Stomach smooth muscle (tissue), 2 donors: Measurements from ENCODE around the gene FOXL2.

ENCODE experiments used
- H3K27ac ChIP-seq: one replicate; pipeline ENCODE4 v1.7.0; 2013; ENCODE audit warnings: mild to moderate bottlenecking, low read length, inconsistent platforms
- H3K27me3 ChIP-seq, 2 donors: one replicate each; pipeline ENCODE4 v1.7.0; 2013; ENCODE audit warnings: low read length in 2 of 2; ENCODE audit not compliant: insufficient read depth in 2 of 2, control insufficient read depth in 1 of 2
- H3K36me3 ChIP-seq, 2 donors: one replicate each; pipeline ENCODE4 v1.7.0; 2013; ENCODE audit warnings: low read length in 2 of 2; ENCODE audit not compliant: control insufficient read depth in 2 of 2, insufficient read depth in 2 of 2
- H3K4me1 ChIP-seq: one replicate; pipeline ENCODE4 v1.7.0; 2013; ENCODE audit warnings: low read length; ENCODE audit not compliant: control insufficient read depth, insufficient read depth
- H3K4me3 ChIP-seq, 2 donors: one replicate each; pipeline ENCODE4 v1.7.0; 2013; ENCODE audit warnings: low read length in 2 of 2
- H3K9ac ChIP-seq, 2 donors: one replicate each; pipeline ENCODE4 v1.7.0; 2013; ENCODE audit warnings: low read length in 2 of 2, mild to moderate bottlenecking in 1 of 2
- H3K9me3 ChIP-seq, 2 donors: one replicate each; pipeline ENCODE4 v1.7.0; 2013; ENCODE audit warnings: low read length in 2 of 2; ENCODE audit not compliant: control insufficient read depth in 2 of 2
- donor health status: healthy.
- donor health status: Pancreatic carcinoma.

The FOXL2 gene

GRCh38 chr3:138938877-138939560, 7.9 kb downstream of the FOXL2 start:
- Histone ChIP-seq H3K9me3 (no peaks in the 10 kb centered on the region), H3K4me3 (no peak overlapping the region), H3K4me1 (peaks cover 37% of the 10 kb centered on the region), H3K27ac (no peak overlapping the region), H3K36me3 (no peaks in the 10 kb centered on the region), H3K9ac (no peak overlapping the region), H3K27me3 (peaks cover 80 to 83% of the 10 kb centered on the region in 2 donors)

GRCh38 chr3:138938056-138938876, 8.7 kb downstream of the FOXL2 start:
- Histone ChIP-seq H3K27me3 (peaks cover 72 to 76% of the 10 kb centered on the region in 2 donors), H3K9ac (no peak overlapping the region), H3K27ac (no peak overlapping the region), H3K4me1 (peaks cover 37% of the 10 kb centered on the region), H3K4me3 (peak overlapping the region in 1 of 2 donors; percentile 29), H3K9me3 (no peaks in the 10 kb centered on the region), H3K36me3 (no peaks in the 10 kb centered on the region)

- no peaks in the 10 kb centered on the region for H3K36me3 ChIP-seq
- H3K9ac ChIP-seq: no peak overlapping the region
- H3K27ac ChIP-seq: no peak overlapping the region
- H3K27me3 ChIP-seq: peaks cover 66 to 70% of the 10 kb centered on the region in 2 donors
- peaks cover 37% of the 10 kb centered on the region for H3K4me1 ChIP-seq
- H3K4me3 ChIP-seq: peak overlapping the region in 1 of 2 donors; percentile 29
- H3K9me3 ChIP-seq: no peaks in the 10 kb centered on the region
These were observed 9.3 kb downstream of the FOXL2 start for GRCh38 chr3:138937690-138938055.

- Histone ChIP-seq H3K9me3 (no peaks in the 10 kb centered on the region), H3K27me3 (peaks cover 60 to 63% of the 10 kb centered on the region in 2 donors), H3K4me3 (peak overlapping the region; percentile 58 to 68), H3K36me3 (no peaks in the 10 kb centered on the region), H3K4me1 (peaks cover 37% of the 10 kb centered on the region), H3K9ac (no peak overlapping the region), H3K27ac (no peak overlapping the region)
These were observed 9.9 kb downstream of the FOXL2 start for GRCh38 chr3:138936741-138937689.

GRCh38 chr3:138935863-138936740, 10.8 kb downstream of the FOXL2 start:
- Histone ChIP-seq H3K27ac (no peak overlapping the region), H3K9me3 (no peaks in the 10 kb centered on the region), H3K4me1 (peaks cover 37% of the 10 kb centered on the region), H3K36me3 (no peaks in the 10 kb centered on the region), H3K27me3 (peaks cover 51 to 54% of the 10 kb centered on the region in 2 donors), H3K9ac (no peak overlapping the region), H3K4me3 (peak overlapping the region; percentile 58 to 68)

- H3K9me3 ChIP-seq: no peaks in the 10 kb centered on the region
- peak overlapping the region in 1 of 2 donors; percentile 68 for H3K4me3 ChIP-seq
- H3K27ac ChIP-seq: no peak overlapping the region
- no peak overlapping the region for H3K9ac ChIP-seq
- peaks cover 37% of the 10 kb centered on the region for H3K4me1 ChIP-seq
- H3K36me3 ChIP-seq: no peaks in the 10 kb centered on the region
- H3K27me3 ChIP-seq: peaks cover 44 to 48% of the 10 kb centered on the region in 2 donors
These were observed 11.5 kb downstream of the FOXL2 start for GRCh38 chr3:138935505-138935862.

GRCh38 chr3:138933981-138934691, 12.8 kb downstream of the FOXL2 start:
- H3K4me3 ChIP-seq: no peak overlapping the region

GRCh38 chr3:138933068-138933668, 13.8 kb downstream of the FOXL2 start:
- no peak overlapping the region for H3K9ac ChIP-seq
- H3K27me3 ChIP-seq: peaks cover 25 to 26% of the 10 kb centered on the region in 2 donors
- no peak overlapping the region for H3K4me3 ChIP-seq
- H3K9me3 ChIP-seq: no peaks in the 10 kb centered on the region
- peaks cover 22% of the 10 kb centered on the region for H3K4me1 ChIP-seq
- no peaks in the 10 kb centered on the region for H3K36me3 ChIP-seq
- no peak overlapping the region for H3K27ac ChIP-seq

More at GRCh38 chr3:138933981-138934691, 12.8 kb downstream of the FOXL2 start:
- Histone ChIP-seq H3K27ac (no peak overlapping the region), H3K4me1 (peaks cover 30% of the 10 kb centered on the region), H3K9ac (no peak overlapping the region), H3K36me3 (no peaks in the 10 kb centered on the region), H3K9me3 (no peaks in the 10 kb centered on the region), H3K27me3 (peaks cover 35 to 36% of the 10 kb centered on the region in 2 donors)

GRCh38 chr3:138928727-138929372, 18.1 kb downstream of the FOXL2 start:
- no peaks in the 10 kb centered on the region for H3K9me3 ChIP-seq
- no peak overlapping the region for H3K27ac ChIP-seq
- no peak overlapping the region for H3K4me3 ChIP-seq
- peaks cover 0 to 3% of the 10 kb centered on the region in 2 donors for H3K27me3 ChIP-seq
- H3K4me1 ChIP-seq: no peaks in the 10 kb centered on the region
- H3K36me3 ChIP-seq: no peaks in the 10 kb centered on the region
- no peak overlapping the region for H3K9ac ChIP-seq
